ENCODE data around the gene CARD16.

Gene CARD16

GRCh38 chr11:104992781-104993180 lies 52.4 kb downstream of the CARD16 start:
- Histone ChIP-seq H3K36me3 (ENCODE audit: control insufficient read depth in 2 of 2, insufficient read depth in 1 of 2, low read length in 2 of 2) (no peaks in the 10 kb centered on the region), H3K4me1 (ENCODE audit: control insufficient read depth, insufficient read depth, low read length) (no peaks in the 10 kb centered on the region), H3K9me3 (ENCODE audit: control insufficient read depth, insufficient read depth, low read depth, low read length) (no peaks in the 10 kb centered on the region), H3K27ac (ENCODE audit: extremely low read depth, low read depth, low read length) (no peak overlapping the region), H3K4me3 (ENCODE audit: low read depth, low read length) (no peak overlapping the region)
- ChIA-PET CTCF (interaction anchor here (0.6 kb wide), 1 partner anchor 288 kb away, joined by 3 read pairs; no protein-coding TSS in a partner anchor), POLR2A (no interaction called here)
- TF ChIP-seq SALL2 (tag by site-specific recombination; IDR thresholded peaks at IDR 0.05; ENCODE audit: borderline replicate concordance) (no peak), ZNF488 (tag by site-specific recombination; IDR thresholded peaks at IDR 0.05) (no peak), ZBTB7A (tag by site-specific recombination; IDR thresholded peaks at IDR 0.05; ENCODE audit: low read depth) (no peak), ZNF692 (tag by site-specific recombination; IDR thresholded peaks at IDR 0.05) (no peak), ZNF777 (tag by site-specific recombination; IDR thresholded peaks at IDR 0.05; ENCODE audit: borderline replicate concordance) (no peak), ZBTB21 (tag by site-specific recombination; IDR thresholded peaks at IDR 0.05) (no peak), ZNF394 (tag by site-specific recombination; IDR thresholded peaks at IDR 0.05; ENCODE audit: borderline replicate concordance) (no peak), ZNF555 (tag by site-specific recombination; conservative IDR thresholded peaks at IDR 0.05) (no peak), KLF17 (tag by site-specific recombination; IDR thresholded peaks at IDR 0.05) (no peak), KLF7 (tag by site-specific recombination; IDR thresholded peaks at IDR 0.05; ENCODE audit: borderline replicate concordance) (no peak), SCRT1 (tag by site-specific recombination; IDR thresholded peaks at IDR 0.05; ENCODE audit: borderline replicate concordance) (no peak), ZNF623 (tag by site-specific recombination; IDR thresholded peaks at IDR 0.05) (no peak)

- Histone ChIP-seq H3K27ac (ENCODE audit: extremely low read depth, low read depth, low read length) (no peak overlapping the region), H3K9me3 (ENCODE audit: control insufficient read depth, insufficient read depth, low read depth, low read length) (no peaks in the 10 kb centered on the region), H3K36me3 (ENCODE audit: control insufficient read depth in 2 of 2, insufficient read depth in 1 of 2, low read length in 2 of 2) (no peaks in the 10 kb centered on the region), H3K4me3 (ENCODE audit: low read depth, low read length) (no peak overlapping the region), H3K4me1 (ENCODE audit: control insufficient read depth, insufficient read depth, low read length) (no peaks in the 10 kb centered on the region)
- POLR2A ChIA-PET: no interaction called here
- CTCF ChIA-PET: no interaction called here
- TF ChIP-seq HOXA7 (CRISPR knock-in tag; IDR thresholded peaks at IDR 0.05; ENCODE audit: borderline replicate concordance) (no peak), HOXC10 (CRISPR knock-in tag; IDR thresholded peaks at IDR 0.05) (no peak), ZNF558 (tag by site-specific recombination; IDR thresholded peaks at IDR 0.05) (no peak), ZNF514 (tag by site-specific recombination; IDR thresholded peaks at IDR 0.05) (no peak), ZBTB48 (tag by site-specific recombination; IDR thresholded peaks at IDR 0.05) (no peak), ZNF548 (tag by site-specific recombination; IDR thresholded peaks at IDR 0.05) (no peak), BCL6B (tag by site-specific recombination; IDR thresholded peaks at IDR 0.05) (no peak), ZSCAN5A (tag by site-specific recombination; IDR thresholded peaks at IDR 0.05) (no peak), AEBP2 (tag by site-specific recombination; IDR thresholded peaks at IDR 0.05; ENCODE audit: borderline replicate concordance) (no peak), BCL11B (tag by site-specific recombination; IDR thresholded peaks at IDR 0.05; ENCODE audit: low read depth) (no peak), OVOL3 (tag by site-specific recombination; IDR thresholded peaks at IDR 0.05) (no peak), ZBTB1 (tag by site-specific recombination; IDR thresholded peaks at IDR 0.05) (no peak), ZBTB21 (tag by site-specific recombination; IDR thresholded peaks at IDR 0.05) (no peak), ZBTB26 (tag by site-specific recombination; optimal IDR thresholded peaks at IDR 0.05) (no peak), ZNF830 (tag by site-specific recombination; IDR thresholded peaks at IDR 0.05; ENCODE audit: low read depth) (no peak)
Observed at GRCh38 chr11:104991994-104992393, 53.1 kb downstream of the CARD16 start.
